ENCODE results near the gene PGBD2. TPM values are rescaled to one million over a fixed set of nuclear protein-coding genes. Genes with fewer than 3 reads are reported as not detected.

The PGBD2 gene
- total and polyA plus RNA-seq, 2 of the 13 experiments (the other 11 are each of a cell fraction or from before 2014, with no cell fraction given) = 6.0 to 7.4 TPM

DNA sequence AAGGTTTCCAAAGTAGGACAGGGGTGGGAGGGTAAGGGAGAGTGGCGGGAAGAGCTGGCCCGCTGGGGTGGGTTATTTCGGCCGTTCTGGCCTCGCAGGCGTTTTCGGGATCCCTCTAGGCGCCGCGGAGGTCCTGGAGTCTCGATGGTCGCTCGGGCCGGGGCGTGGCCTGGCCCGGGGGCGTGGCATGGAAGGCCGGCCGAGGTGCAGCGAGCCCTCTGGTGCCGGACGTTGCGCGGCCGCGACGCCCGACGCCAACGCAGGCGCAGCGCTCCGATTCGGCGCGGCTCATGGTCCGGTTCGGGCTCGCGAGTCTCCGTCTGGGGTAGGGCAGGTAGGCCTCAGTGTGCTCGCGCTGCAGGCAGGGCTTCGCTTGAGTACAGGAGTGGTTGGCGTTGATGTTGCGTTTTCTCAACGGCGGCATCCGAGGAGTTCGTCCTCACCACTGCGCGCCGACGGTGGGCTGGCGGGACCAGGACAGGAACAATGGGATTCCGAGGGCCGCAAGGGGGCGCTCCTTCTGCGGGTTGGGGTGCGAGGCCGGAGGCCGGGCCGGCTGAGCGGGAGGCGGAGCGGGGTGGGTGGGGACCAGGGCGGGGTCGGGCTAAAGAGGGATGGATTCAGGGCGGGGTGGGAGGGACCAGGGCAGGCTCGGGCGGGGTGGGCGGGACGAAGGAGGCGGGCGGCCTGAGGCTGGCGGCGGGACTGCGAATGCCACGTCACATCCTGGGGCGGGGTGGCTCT is at the start of gene PGBD2 (continued):
- TF ChIP-seq, protein P1, sequence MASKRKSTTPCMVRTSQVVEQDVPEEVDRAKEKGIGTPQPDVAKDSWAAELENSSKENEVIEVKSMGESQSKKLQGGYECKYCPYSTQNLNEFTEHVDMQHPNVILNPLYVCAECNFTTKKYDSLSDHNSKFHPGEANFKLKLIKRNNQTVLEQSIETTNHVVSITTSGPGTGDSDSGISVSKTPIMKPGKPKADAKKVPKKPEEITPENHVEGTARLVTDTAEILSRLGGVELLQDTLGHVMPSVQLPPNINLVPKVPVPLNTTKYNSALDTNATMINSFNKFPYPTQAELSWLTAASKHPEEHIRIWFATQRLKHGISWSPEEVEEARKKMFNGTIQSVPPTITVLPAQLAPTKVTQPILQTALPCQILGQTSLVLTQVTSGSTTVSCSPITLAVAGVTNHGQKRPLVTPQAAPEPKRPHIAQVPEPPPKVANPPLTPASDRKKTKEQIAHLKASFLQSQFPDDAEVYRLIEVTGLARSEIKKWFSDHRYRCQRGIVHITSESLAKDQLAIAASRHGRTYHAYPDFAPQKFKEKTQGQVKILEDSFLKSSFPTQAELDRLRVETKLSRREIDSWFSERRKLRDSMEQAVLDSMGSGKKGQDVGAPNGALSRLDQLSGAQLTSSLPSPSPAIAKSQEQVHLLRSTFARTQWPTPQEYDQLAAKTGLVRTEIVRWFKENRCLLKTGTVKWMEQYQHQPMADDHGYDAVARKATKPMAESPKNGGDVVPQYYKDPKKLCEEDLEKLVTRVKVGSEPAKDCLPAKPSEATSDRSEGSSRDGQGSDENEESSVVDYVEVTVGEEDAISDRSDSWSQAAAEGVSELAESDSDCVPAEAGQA (IDR thresholded peaks at IDR 0.05; ENCODE audit: low read depth) = peak; percentile 59; the same call in 1 of the 2 replicates
- TF ChIP-seq, protein P1 (CRISPR knock-in tag; IDR thresholded peaks at IDR 0.05; ENCODE audit: borderline replicate concordance) = peak; percentile 90; the same call in 1 of the 2 replicates
- TF ChIP-seq, protein P2, sequence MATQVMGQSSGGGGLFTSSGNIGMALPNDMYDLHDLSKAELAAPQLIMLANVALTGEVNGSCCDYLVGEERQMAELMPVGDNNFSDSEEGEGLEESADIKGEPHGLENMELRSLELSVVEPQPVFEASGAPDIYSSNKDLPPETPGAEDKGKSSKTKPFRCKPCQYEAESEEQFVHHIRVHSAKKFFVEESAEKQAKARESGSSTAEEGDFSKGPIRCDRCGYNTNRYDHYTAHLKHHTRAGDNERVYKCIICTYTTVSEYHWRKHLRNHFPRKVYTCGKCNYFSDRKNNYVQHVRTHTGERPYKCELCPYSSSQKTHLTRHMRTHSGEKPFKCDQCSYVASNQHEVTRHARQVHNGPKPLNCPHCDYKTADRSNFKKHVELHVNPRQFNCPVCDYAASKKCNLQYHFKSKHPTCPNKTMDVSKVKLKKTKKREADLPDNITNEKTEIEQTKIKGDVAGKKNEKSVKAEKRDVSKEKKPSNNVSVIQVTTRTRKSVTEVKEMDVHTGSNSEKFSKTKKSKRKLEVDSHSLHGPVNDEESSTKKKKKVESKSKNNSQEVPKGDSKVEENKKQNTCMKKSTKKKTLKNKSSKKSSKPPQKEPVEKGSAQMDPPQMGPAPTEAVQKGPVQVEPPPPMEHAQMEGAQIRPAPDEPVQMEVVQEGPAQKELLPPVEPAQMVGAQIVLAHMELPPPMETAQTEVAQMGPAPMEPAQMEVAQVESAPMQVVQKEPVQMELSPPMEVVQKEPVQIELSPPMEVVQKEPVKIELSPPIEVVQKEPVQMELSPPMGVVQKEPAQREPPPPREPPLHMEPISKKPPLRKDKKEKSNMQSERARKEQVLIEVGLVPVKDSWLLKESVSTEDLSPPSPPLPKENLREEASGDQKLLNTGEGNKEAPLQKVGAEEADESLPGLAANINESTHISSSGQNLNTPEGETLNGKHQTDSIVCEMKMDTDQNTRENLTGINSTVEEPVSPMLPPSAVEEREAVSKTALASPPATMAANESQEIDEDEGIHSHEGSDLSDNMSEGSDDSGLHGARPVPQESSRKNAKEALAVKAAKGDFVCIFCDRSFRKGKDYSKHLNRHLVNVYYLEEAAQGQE (IDR thresholded peaks at IDR 0.05; ENCODE audit: borderline replicate concordance in 1 of 2, low read depth in 1 of 2, low read length in 2 of 2) = peak in 1 of 2 experiments; percentile 4; a peak in 1 of 4 replicates
- TF ChIP-seq ZFP62 (CRISPR knock-in tag; IDR thresholded peaks at IDR 0.05) = no peak
- TF ChIP-seq, protein P3, sequence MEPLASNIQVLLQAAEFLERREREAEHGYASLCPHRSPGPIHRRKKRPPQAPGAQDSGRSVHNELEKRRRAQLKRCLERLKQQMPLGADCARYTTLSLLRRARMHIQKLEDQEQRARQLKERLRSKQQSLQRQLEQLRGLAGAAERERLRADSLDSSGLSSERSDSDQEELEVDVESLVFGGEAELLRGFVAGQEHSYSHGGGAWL (CRISPR knock-in tag; IDR thresholded peaks at IDR 0.05) = peak; percentile 87
- TF ChIP-seq PRPF4 (IDR thresholded peaks at IDR 0.05; ENCODE audit: low read depth, low read length, poor library complexity, severe bottlenecking) = no peak
- no peak; the same call in 1 of the 2 replicates for TF ChIP-seq ZNF180 (CRISPR knock-in tag; IDR thresholded peaks at IDR 0.05; ENCODE audit: borderline replicate concordance, low read depth)
- TF ChIP-seq, protein P4, sequence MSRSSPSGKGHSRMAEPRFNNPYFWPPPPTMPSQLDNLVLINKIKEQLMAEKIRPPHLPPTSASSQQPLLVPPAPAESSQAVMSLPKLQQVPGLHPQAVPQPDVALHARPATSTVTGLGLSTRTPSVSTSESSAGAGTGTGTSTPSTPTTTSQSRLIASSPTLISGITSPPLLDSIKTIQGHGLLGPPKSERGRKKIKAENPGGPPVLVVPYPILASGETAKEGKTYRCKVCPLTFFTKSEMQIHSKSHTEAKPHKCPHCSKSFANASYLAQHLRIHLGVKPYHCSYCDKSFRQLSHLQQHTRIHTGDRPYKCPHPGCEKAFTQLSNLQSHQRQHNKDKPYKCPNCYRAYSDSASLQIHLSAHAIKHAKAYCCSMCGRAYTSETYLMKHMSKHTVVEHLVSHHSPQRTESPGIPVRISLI (CRISPR knock-in tag; IDR thresholded peaks at IDR 0.05; ENCODE audit: borderline replicate concordance) = 0 out of 2 replicates have a peak, but pooled peaks have one; percentile 55
- peak; percentile 82; the same call in 1 of the 2 replicates for TF ChIP-seq ZNF713 (CRISPR knock-in tag; IDR thresholded peaks at IDR 0.05)
- TF ChIP-seq NFATC3 (CRISPR knock-in tag; IDR thresholded peaks at IDR 0.05) = 0 out of 2 replicates have a peak, but pooled peaks have one; percentile 22
- no peak for TF ChIP-seq AGO1 (IDR thresholded peaks at IDR 0.05; ENCODE audit: low read depth, low read length, poor library complexity, severe bottlenecking)
- peak; percentile 87; the same call in 1 of the 2 replicates for TF ChIP-seq ZNF619 (CRISPR knock-in tag; IDR thresholded peaks at IDR 0.05)
- no peak for TF ChIP-seq FIP1L1 (IDR thresholded peaks at IDR 0.05; ENCODE audit: borderline replicate concordance, insufficient read depth, low read depth, low read length)
- TF ChIP-seq SRF (IDR thresholded peaks at IDR 0.05; ENCODE audit: low read depth, low read length) = no peak
- TF ChIP-seq ZNF232 (CRISPR knock-in tag; IDR thresholded peaks at IDR 0.05; ENCODE audit: borderline replicate concordance) = no peak; the same call in 1 of the 2 replicates
- TF ChIP-seq GATAD2A (CRISPR knock-in tag; IDR thresholded peaks at IDR 0.05) = no peak
- no peak for TF ChIP-seq PHB2 (IDR thresholded peaks at IDR 0.05; ENCODE audit: partially characterized antibody)
- TF ChIP-seq MAFF (IDR thresholded peaks at IDR 0.05; ENCODE audit: low read depth, low read length) = no peak

Data from HepG2 (cell line).